NCI-H524 treated with DMSO at 0.1 percent for 48 hours (cell line): Measurements from ENCODE around the gene ZBTB18.
A peak's percentile ranks its signal among the peaks of the same experiment; 100 is the strongest.

Source experiments
- DNase-seq: peaks from one replicate; lab custom pipeline; 2025; lab: John Stamatoyannopoulos, UW

The ZBTB18 gene

DNA sequence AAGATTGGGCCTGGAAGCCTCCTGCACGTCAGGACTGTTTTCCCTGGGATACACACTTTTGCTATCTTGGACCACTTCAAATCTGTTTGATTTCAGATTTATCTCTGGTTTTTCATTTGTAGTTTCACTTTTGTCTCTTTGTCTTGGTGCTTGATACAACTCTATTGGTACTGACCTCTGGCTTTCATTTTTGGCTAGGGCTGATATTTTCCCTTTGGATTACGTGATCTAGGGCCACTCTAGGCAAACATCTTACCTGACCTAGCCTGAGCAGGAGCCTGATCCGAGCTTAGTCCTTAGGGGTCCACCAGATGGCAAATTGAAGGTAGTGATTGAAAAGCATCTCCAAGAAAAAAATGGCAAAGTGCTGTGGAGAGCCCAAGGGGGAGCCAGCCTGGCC is 39.6 kb downstream of the ZBTB18 start:
- DNase-seq, result no peak

DNA sequence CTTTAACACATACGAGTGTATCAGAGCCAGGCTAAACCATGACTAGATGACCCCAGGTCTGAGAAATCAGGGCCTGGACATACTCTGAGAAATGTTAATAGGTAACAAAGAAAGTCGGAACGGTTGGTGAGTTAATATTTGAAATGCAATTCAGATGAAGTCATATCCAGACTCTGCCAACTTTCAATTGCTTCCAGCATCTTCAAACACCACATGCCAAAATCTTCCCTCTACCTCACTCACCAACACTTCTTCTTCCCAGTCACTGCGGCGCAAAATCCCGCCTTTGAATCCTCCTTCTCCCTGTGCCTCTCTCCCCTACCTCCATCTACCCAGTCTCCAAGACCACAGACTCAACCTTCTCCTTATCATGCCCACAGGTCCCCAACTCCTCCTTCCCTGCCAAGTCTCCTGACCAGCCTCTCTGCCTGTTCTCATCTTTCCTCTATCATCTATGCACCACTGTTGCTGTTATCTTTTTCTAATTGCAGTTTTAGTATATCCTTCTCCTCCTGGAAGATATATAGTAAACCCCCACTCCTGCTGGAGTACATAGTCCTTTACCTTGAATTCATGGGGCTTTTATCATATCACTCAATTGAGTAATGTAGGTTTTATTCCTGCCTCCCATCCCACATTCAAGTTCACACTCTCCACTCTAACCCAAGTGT is 41.3 kb downstream of the ZBTB18 start:
- DNase-seq, result no peak

DNA sequence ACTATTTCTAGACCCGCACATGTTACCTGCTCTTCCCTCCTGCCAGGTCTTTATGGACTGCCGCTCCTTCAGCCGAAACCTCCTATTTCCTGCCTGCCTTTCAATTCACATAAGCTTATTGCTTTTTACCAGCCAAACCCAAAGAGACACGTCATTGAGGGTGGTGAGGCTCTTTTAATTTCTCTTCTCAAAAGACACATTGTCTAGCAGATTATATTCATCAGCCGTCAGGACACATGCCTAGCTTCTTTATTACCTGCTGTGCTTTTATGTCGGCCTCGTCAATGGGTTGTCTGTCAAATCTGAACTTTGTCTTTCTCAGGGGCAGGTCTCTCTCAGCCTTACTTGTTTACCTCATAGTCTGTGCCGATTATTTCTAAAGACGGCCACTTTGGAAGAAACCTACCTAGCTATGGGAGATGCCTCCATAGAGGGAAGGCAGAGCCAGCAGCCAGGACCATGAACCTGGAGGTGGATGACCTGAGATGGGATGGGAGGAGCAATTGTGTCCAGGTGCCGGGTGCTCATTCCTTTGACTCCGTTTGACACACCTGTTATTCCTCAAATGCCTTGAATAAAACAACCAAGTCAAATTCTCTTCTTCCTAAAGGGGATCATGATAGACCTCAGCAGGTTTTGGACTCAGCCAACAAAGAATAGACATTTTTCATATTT is 42.0 kb downstream of the ZBTB18 start:
- no peak for DNase-seq

- DNase-seq, result no peak
Measured at GRCh38 chr1:244094880-244095528, 43.9 kb downstream of the ZBTB18 start.

DNA sequence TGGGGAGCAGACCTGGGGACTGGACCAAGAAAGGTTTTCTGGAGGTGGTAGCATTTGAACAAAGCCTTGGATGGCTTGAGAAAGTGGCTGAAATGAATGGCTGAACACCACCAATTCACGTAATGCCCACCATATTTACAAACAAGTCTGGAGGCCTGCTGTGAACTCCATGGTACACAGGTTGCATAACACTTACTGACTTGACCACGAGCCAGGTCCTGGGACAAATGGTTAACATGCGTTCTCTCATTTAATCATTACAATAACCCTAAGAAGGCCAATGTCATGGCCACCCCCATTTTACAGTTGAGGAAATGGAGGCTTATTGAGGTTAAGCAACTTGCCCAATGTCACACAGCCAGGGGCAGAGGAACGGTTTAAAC is 44.4 kb downstream of the ZBTB18 start:
- DNase-seq, result no peak

- no peak for DNase-seq
Measured at GRCh38 chr1:244096066-244096610, 45.1 kb downstream of the ZBTB18 start.

DNA sequence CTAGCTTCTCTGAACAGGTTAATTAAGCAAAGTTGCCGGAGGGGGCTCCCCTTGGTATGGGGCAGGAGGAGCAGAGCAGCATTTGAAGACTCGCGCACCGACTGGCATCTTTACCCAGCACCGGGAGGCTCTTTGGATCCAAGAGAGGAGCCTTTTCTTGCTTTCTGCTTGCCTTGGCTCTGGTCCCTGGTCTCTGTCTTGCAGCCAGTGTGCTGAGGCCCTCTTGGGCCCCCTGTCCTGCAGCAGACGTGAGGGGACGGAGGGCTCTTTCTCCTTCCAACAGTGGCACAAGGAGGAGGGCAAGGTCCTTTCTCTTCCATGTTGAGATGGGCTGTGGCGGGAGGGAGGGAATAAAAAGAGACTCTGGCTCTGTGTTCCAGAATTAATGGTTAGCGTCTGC is 45.6 kb downstream of the ZBTB18 start:
- DNase-seq, result no peak

GRCh38 chr1:244097523-244098405 is 46.7 kb downstream of the ZBTB18 start:
- DNase-seq, result no peak

DNA sequence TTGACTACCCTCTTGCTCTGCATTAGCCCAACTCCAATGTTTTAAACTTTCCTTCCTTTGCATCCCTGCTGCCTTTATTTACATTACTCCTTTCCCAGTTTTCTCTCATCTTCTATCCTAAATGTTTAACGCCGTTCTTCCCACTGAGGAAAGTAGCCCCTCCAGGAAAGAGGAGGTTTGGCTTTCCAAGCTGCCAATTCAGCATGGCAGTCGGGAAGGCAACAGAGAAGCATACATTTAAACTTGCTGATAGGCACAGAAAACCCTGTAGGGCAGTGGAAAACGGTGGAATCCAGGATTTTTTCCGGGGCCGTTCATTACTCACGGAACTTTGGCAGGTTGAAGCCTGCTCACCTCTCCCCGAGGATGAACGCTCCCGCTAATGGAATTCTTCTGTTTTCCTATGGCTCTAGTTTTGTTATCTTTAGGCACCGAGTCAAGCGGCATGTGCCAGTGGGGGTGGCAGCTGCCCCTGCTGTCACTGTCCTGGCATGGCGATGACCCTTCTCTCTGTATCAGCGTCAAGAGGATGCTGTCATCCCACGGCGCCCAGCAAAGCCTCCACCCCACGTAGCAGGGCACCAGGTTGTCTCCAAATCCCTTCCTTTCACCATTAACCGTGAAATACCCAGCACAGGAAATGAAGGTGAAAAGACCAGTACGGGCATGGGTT is 48.3 kb downstream of the ZBTB18 start:
- no peak for DNase-seq

DNA sequence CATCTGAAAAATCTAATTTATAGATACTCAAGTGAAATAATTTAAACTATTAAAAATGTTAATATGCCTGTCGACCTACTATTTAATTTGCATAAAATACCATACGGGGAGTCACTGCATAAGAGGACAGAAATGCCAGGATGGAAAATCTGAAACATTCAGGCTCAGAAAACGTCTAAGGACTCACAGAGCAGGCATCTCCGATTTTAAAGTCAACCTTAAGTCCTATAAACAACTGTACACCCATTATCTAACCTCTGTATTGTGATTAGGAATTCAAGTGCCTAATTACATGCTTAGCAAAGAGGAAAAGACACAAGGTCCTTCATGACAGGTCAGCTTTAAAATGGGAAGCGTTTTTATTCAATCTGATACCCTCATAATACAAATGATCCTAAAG is 49.2 kb downstream of the ZBTB18 start:
- DNase-seq, result no peak

GRCh38 chr1:244100704-244101453 is 49.8 kb downstream of the ZBTB18 start:
- peak; percentile 25 for DNase-seq

DNA sequence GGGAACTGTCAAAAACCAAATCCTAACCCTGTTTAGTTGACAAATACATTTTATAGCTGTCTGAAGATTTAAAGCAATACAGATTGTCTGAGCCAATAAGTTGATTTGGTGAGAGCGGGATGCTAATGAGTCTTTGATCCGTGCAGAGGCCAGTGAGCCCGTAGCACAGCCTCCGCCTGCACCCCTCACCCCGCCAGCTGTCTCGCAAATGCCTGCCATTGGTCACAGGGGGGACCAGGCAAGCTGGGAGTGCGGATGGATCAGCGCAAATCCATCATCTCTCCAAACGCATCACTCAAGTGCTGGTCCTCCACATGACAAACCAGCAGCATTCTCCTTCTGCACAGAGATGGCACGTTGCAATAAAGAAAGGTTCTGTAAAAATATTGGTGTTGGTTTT is 51.0 kb downstream of the ZBTB18 start:
- peak; percentile 61 for DNase-seq

GRCh38 chr1:244102468-244102867 is 51.4 kb downstream of the ZBTB18 start:
- DNase-seq, result no peak

- no peak for DNase-seq
Measured at GRCh38 chr1:244104309-244105060, 53.4 kb downstream of the ZBTB18 start.

- no peak for DNase-seq
Measured at GRCh38 chr1:244106176-244106575, 55.1 kb downstream of the ZBTB18 start.
